Kidney capillary endothelial cell (primary cell): ENCODE measurements around the gene PPP5C.
"Not testable (repeated sequence)": the region's sequence is repeated elsewhere in the genome, so short reads cannot be mapped to it uniquely, and the experiment has no call there.

ENCODE experiments used
- DNase-seq: peaks from one replicate; pipeline ENCODE4 v3.0.0-alpha.2; 2018; ENCODE audit warnings: low spot score

The PPP5C gene

DNA sequence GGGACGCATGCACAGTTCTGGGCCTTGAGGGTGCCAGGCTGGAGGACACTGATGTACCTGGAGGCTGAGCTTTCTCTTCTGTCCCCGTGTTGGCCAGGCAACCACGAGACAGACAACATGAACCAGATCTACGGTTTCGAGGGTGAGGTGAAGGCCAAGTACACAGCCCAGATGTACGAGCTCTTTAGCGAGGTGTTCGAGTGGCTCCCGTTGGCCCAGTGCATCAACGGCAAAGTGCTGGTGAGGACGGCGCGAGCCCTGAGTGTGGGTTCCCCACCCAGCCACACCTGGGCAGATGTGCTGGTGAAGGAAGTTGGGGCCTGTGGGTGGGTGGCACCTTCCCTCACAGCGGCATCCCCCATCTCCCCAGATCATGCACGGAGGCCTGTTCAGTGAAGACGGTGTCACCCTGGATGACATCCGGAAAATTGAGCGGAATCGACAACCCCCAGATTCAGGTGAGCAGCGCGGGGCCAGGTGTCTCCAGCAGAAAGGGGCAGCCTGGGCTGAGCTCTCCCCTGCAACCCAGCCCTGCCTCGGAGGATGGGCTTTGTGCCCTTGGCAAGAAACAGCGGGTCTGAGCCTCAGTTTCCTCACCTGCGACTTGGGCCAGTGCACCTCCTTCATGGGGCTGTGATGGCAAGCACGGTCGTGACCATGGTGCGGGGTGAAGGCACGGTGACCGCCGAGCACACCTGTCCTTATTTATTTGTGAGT is 40.3 kb downstream of the PPP5C start:
- DNase-seq: no peak

DNA sequence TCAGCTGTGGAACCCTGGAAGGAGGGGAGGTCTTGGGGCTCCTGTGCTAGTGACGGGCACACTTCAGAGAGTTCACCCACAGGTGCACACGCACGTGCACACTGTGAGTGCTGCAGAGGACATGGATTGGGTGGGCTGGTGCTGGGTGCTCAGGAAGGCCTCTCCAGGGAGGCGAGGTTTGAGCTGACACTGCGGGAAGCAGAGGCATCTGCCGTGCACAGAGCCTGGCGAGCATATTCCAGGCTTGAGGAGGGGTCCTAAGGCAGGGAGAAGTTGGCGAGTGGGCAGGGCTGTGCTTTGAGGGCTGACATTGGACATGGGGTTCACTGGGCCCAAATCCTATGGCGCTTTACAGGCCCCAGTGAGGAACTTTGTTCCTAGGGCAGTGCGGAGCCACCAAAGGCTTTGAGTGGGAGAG is 40.8 kb downstream of the PPP5C start:
- DNase-seq: no peak

DNA sequence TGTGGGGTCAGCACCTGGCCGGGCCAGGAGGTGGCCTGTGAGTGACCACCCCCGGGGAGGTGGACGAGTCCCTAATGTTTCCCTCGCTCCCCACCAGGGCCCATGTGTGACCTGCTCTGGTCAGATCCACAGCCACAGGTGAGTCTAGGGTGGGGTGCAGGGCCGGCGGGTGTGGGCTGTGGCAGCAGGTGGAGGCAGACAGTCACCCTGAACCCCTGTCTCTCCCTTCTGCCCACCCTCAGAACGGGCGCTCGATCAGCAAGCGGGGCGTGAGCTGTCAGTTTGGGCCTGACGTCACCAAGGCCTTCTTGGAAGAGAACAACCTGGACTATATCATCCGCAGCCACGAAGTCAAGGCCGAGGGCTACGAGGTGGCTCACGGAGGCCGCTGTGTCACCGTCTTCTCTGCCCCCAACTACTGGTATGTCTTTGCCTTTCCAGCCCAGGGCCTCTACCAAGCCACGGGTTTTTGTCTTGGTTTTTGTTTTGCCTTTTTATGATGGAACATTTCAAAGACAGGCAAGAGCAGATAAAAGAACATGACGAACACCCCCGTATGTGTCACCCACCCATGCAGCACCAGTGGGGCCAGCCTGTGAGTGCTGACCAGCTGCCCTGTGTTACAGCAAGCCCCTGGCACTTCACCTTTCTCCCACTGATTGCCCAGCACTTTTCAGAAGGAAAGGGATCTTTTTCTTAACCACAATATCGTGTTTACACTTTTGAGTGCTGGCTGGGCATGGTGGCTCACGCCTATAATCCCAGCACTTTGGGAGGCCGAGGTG is 41.6 kb downstream of the PPP5C start:
- no peak for DNase-seq

DNA sequence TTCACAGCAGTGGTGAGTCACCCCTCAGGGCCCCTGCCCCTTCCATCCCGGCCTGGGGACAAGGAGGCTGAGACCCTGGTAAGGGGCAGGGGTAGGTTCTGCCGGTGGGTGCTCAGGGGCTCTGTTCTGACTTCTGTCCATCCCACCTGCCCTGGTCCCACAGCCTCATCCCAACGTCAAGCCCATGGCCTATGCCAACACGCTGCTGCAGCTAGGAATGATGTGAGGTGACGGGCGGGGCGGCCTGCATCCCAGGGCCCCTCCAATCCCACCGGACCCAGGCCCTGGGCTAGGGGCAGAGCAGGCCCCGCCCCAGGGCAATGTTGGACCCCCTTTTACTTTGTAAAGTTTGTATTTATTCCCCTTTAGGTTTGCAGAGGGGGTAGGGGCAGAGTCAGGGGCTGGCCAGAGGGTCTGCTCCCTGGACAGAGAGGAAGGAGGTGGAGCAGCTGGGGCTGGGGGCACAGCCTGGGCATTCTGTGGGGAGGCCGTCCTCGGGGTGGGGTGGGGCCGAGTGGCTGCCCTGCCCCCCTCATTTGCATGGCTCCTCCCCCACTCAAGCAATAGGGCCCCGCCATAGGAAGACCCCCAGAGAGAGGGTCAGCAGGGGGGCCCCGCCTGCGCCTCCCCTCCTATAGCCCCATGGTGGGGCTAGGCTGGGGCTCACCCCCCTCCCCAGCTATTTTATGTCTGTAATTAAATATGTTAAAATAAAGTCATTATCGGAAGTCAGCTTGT is 43.4 kb downstream of the PPP5C start:
- DNase-seq: no peak

DNA sequence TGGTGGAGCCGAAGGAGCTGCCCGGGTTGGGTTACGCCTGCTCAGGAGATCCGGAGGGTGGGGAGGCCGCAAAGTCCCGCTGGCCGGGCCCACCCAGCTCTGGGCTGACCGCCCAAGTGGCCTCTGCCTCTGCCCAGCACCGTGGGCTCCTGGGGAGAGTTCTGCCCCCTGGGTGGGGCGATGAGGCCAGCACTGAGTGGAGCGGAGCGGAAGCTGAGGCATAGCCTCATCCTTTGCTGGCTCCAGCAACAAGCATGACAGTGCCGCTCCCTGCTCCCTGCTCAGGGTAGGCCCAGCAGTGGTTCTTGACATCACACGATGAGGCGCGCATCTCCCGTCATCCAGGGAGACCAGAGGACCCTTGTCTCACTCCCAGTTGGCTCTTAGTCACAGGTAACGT is 44.0 kb downstream of the PPP5C start:
- no peak for DNase-seq

DNA sequence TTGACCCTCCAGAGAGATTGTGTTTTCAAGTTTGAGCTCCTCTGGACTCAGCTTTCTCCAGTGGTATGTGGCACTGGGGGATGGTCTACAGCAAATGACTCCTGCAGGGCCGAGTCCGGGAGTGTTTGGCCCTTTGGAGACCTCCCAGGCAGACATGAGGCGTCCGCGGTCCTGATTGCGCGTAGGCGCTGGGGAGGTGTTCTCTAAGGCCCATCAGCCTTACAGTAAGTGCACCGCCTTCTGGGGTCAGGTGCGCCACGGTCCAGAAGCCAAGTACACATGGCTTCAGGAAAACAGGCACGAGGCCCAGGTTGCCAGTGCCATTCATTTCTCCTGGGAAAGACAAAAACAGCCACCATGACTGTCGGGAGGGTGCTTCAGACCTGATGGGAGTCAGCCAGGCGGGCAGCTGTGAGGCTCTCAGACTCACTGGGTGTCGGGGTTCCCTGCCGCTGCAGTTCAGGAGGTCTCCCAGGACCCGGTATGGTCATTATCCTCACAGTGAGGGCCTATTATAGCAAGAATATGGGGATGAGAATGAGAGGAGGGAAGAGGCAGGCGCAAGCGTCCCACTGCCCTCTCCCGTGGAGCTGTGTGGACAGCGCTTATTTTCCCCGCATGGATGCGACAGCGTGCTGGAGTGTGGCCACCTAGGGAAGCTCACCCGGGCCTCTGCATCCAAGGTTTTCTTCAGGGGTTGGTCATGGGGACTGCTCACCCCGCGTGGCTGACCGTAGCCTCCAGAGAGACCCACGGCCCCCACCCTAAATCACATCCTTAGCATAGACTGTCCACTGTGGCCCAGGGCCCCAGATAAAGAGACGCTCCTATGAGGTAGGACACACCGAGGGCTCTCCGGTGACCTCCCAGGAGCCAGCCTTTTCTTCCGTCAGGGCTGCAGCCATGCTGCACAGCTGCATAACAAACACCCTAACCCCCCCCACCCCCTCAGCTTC is 44.7 kb downstream of the PPP5C start:
- DNase-seq: no peak

DNA sequence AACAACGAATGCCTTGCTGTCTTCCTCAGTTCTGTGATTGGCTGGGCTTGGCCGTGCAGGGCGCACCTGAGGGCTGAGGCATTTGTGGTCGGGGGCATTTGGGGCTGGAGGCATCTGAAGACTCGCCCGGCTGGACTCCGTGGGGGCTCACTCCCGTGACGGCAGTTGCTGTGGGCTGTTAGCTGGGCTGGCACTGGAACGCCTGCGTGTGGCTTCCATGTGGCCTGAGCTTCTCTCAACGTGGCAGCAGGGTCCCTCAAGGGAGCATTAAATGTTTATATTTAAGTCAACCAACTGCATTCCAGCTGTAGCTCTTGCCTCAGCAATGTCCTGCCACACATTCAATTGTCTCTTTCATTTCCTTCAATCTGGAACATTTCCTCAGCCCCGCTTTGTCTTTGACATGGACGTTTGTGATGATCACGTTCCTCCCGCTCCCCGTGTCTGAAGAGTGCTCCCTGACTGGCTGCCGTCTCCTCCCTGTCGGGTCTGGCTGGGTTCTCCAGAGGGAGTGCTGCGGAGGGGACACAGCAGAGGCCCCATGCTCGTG is 45.4 kb downstream of the PPP5C start:
- no peak for DNase-seq

DNA sequence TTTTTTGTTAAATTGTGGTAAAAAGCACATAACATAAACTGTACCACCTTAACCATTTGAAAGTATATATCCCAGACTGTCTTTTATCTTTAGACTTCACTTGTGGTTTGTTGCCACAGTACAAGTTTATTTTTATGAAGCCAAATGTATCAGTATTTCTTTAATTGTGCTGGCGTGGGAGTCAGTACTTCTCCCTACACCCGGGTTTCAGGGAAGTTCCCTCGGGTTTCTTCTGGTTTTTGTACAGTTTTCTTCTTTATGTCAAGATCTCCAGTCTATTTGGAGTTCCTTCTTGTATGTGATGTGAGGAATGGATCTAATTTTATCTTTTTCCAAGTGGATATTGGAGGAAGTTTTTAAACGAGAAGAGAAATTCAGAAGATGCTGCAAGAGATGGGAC is 46.0 kb downstream of the PPP5C start:
- DNase-seq: no peak

DNA sequence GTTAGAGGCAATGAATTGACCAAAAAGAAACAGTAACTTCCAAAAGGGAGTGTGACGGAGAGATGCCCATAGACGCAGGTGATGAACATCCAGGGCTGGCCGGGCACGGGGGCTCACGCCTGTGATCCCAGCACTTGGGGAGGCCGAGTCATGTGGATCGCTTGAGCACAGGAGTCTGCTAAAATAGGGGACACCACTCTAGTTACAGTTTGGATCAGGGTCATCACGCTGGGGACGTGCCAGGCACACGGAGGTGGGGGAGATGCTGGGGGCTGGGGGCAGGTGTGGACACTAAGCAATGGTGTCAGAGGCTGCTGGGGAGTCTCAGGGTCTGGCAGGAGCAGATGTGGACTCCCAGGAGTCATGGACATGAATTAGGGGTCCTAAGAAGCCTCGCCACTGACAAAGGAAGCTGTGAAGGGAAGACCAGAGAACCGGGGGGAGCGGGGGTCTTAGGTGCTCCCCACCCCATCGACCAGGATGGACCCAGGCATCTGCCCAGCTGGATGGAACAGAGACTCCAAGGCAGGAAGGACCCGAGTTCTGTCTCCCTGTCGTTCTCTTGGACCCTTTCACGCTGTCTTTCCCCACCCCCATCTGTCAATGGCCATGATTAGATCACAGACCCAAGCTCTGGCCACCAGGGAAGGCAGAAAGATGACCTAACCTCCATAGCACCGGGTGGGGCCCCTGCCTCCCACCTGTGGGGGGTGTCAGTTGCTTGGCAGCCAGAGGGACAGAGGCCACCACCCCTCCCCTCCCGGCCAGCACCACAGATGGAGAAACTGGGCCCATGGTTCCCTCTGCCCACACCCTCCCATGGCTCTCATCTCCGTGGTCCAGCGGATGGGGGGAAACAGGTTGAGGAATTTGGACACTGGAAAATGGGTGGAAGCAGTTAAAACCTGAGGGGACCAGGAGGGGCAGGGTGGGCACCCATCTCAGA is 46.8 kb downstream of the PPP5C start:
- no peak for DNase-seq

DNA sequence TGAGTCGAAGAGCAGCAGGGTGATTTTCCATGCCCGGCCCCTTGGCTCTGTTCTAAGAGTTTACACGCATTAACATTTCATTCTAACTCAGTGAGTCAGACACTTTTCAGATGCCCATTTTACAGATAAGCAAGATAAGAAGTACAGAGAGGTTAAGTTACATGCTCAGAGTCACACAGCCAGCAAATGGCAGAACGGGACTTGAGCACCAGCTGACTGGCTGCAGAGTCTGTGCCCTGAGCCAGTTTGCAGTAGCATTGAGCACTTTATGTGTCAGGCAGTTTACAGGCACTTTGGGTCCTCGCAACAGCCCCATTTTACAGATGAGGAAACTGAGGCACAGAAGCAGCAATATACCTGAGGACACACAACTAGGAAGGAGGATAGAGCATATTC is 47.5 kb downstream of the PPP5C start:
- DNase-seq: no peak

DNA sequence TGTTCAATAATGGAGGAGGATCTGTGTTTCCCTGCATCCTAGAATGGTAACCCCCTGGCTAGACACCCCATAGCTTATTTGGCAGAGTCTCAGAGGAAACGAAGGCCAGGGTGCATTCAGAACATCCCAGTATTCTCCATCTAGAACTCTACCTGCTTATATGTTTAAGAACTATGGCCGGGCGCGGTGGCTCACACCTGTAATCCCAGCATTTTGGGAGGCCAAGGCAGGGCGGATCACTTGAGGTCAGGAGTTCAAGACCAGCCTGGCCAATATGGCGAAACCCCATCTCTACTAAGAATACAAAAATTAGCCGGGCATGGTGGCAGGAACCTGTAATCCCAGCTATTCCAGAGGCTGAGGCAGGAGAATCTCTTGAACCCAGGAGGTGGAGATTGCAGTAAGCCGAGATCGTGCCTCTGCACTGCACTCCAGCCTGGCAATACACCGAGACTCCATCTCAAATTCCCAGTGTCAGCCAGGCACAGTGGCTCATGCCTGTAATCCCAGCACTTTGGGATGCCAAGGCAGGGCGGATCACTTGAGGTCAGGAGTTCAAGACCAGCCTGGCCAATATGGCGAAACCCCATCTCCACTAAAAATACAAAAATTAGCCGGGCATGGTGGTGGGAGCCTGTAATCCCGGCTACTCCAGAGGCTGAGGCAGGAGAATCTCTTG is 51.1 kb downstream of the PPP5C start:
- not testable (repeated sequence) for DNase-seq

DNA sequence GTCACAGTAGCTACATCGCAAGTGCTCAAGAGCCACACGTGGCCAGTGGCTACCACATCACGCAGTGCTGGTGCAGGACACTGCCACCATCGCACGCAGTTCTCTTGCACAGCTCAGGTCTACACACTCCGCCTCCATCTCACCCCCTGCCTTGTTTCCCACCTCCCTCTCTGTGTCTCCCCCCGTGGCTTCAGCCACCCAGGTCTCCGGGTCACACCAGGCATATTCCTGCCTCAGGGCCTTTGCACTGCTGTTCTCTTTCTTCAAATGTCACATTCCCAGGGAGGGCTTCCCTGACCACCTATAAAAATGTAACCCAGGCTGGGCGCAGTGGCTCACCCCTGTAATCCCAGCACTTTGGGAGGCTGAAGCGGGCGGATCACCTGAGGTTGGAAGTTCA is 55.8 kb downstream of the PPP5C start:
- DNase-seq: no peak

DNA sequence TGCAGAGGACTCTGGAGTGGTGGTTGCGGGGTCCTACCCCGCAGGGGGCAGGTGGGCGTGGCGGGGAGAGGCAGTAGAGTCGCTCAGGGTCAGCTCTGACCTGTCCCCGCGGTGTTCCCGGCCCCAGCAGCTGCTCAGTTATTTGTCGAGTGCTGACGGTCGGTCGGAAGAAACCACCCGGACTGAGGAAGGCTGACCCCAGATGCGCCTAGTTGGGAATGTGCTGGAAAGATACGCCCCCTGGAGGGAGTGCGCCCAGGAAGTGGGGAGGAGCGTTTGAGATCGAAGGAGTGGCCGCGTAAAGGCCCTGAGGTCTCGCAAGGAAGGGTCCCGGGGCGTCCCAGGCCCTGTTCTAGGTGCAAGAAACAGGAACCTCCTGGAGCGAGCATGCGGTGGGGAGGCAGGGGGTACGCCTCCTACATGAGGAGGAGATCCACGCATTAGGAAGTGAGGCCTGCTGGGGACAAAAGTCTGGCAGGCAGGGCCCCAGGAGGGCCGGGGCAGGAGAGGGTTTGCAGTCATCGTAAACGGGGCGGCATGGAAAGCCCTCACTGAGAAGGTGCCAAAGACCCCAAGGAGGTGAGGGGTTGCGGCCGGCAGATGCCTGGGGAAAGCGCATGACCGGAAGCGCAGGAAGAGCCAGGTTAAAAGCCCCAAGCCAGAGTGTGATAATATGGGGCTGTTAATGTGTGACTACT is 57.3 kb downstream of the PPP5C start:
- DNase-seq: no peak

DNA sequence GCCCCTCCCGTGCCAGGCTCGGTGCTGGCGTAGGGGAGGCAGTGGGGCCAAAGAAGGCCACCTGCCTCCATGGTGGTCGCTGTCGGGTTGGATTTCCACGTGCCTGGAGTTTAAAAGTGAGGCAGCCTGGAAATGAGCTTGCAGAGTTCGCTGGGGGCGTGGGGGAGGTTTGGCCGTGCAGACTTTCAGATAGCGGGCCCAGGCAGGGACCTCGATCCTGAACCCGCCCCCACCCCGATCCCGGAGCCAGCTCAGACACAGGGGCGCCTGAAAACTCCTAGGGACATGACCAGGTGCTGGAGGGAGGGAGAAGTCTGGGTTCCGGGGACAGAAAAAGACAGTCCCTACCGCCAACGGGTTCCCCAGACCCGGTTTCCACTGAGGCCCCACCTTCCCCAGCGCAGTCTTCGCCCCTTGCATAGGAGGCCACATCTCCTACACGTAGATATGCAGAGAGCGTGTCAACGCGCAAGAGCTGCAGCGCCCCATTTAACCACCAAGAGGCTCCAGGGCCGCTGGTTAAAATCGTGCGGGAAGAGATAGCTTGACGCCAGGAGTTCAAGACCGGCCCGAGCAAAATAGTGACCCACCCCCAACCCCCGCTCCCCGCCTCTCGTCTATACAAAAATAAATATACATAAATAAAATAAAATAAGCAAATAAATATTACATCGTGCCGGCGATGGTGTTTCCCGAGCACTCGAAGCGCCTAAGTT is 58.0 kb downstream of the PPP5C start:
- DNase-seq: no peak

DNA sequence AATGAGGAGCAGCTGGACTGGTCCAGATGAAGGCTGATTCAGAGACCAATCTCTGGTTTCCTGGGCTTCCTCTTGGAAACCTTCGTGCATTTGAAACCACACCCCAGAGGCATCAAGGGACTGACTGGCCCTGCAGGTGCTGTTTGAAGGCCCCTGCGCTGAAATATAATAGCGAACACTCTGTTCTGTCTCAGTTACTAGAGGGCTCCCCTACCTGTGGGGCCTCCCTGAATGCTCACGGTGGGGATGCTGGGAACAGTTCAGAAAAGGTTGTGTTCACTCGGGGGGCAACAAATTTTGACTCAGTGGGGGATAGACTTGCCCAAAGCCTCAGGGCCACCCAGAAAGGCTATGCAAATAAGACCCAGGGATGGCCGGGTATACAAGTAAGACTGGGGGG is 60.1 kb downstream of the PPP5C start:
- no peak for DNase-seq

DNA sequence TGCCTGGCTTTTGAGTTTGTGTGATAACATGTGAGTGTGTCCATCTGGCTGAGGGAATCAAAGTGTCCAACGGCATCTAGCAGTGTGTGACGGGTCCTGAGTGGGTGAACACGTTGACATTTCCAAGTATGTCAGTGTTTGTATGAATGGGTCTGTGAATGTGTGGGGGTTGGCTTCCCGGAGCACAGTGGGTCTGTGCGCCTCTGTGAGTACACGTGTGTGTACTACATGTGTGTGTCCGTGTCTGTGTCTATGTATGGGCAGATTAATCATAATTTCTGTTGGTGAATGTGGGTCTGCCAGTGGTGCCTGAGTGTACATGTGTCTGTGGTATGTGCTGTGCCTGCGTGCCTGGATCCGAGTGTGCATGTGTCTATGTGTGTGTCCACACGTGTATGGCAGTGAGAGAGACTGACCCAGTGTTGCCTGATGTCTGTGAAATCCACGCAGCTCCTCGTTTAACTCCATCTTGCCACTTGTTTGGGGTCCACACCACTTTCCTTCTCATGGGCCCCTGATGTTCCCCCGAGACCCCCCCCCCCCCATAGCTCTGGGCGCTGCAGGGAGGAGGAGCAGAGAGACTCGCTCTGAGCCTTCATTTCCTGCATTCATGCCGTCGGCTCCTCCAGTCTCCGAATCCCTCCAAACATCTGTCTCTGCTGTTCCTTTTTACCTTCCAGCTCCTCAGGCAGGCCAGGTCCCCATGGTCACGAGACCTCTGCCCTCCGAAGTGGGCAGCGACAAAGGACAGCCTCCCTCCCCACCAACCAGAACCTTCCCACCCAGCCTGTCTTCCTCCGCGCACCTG is 61.2 kb downstream of the PPP5C start:
- DNase-seq: no peak

DNA sequence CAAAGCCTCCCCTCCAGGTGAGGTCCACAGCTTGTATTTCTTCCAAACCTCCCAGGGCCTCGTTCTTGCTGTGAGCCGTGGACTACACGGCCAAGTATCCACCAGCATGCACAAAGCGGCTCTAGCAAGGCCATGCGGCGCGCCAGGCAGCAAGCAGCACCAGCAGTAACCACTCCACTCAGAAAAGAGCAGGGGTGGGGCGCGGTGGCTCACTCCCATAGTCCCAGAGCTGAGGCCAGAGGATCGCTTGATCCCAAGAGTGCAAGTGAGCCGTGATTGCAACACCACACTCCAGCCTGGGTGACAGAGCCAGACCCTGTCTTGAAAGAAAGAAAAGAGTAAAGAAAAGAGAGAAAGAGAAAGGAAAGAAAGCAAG is 61.8 kb downstream of the PPP5C start:
- DNase-seq: no peak

DNA sequence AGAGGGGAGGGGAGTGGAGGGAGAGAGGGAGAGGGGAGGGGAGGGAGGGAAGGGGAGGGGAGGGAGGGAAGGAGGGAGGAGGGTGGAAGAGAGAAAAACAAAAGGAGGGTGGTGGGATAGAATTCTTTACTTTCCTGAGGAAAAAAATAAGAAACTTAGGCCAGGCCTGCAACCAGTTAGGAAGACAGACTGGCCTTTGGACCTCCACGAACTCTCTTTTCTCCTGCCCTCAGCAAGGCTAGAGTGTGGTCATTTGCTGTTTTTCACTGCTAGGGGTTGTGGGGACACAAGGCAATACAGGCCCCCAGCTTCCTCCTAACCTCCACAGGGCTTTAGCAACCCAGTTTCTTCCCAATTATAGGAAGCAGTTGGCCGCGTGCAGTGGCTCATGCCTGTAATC is 62.3 kb downstream of the PPP5C start:
- DNase-seq: no peak
